Loucy (cell line): ENCODE measurements around the gene PDE4D.

ENCODE experiments used
- H2AFZ ChIP-seq: fragments of 200-600 bp; sonication (generic); 2 replicates; pipeline ENCODE4 v1.6.0; 2016; ENCODE audit warnings: antibody characterized with exemption, mild to moderate bottlenecking, low read length, moderate library complexity
- H3F3A ChIP-seq: fragments of 200-600 bp; 2 replicates; pipeline ENCODE4 v1.6.0; 2016; ENCODE audit warnings: antibody characterized with exemption, low read depth, mild to moderate bottlenecking
- H3K27me3 ChIP-seq: fragments of 200-600 bp; sonication (generic); 2 replicates; pipeline ENCODE4 v1.6.1; 2014; ENCODE audit warnings: low read length, mild to moderate bottlenecking; ENCODE audit not compliant: insufficient read depth, poor library complexity, severe bottlenecking
- H3K36me3 ChIP-seq: fragments of 200-600 bp; sonication (generic); 2 replicates; pipeline ENCODE4 v1.6.1; 2016; ENCODE audit warnings: low read length; ENCODE audit not compliant: insufficient read depth
- H3K4me1 ChIP-seq: fragments of 200-600 bp; sonication (generic); 2 replicates; pipeline ENCODE4 v1.5.1; 2014; ENCODE audit warnings: low read length, mild to moderate bottlenecking; ENCODE audit not compliant: insufficient read depth, poor library complexity, severe bottlenecking
- H3K4me2 ChIP-seq: fragments of 200-600 bp; sonication (generic); 2 replicates; pipeline ENCODE4 v1.6.0; 2014; ENCODE audit warnings: antibody characterized with exemption, low read length, low read depth, mild to moderate bottlenecking; ENCODE audit not compliant: poor library complexity, severe bottlenecking
- H3K4me3 ChIP-seq: fragments of 200-600 bp; sonication (generic); 2 replicates; pipeline ENCODE4 v1.5.1; 2014; ENCODE audit warnings: low read length, mild to moderate bottlenecking, mixed read lengths; ENCODE audit not compliant: poor library complexity, severe bottlenecking
- H3K79me2 ChIP-seq: fragments of 200-600 bp; sonication (generic); 2 replicates; pipeline ENCODE4 v1.6.1; 2014; ENCODE audit warnings: low read length; ENCODE audit not compliant: insufficient read depth
- H3K9ac ChIP-seq: fragments of 200-600 bp; sonication (generic); 2 replicates; pipeline ENCODE4 v1.6.0; 2014; ENCODE audit warnings: mild to moderate bottlenecking, low read depth, low read length, moderate library complexity; ENCODE audit not compliant: poor library complexity, severe bottlenecking
- H3K9me2 ChIP-seq: fragments of 200-600 bp; sonication (generic); replicated peaks from 2 replicates; pipeline ENCODE4 v1.6.1; 2016; ENCODE audit warnings: low read depth, low read length, mixed read lengths
- H3K9me3 ChIP-seq: fragments of 200-600 bp; sonication (generic); 2 replicates; pipeline ENCODE4 v1.6.1; 2014; ENCODE audit warnings: mild to moderate bottlenecking, antibody characterized with exemption, low read length, low read depth; ENCODE audit not compliant: insufficient read depth
- H4K20me1 ChIP-seq: fragments of 200-600 bp; sonication (generic); 2 replicates; pipeline ENCODE4 v1.6.0; 2014; ENCODE audit warnings: antibody characterized with exemption, low read length, mild to moderate bottlenecking; ENCODE audit not compliant: insufficient read depth, poor library complexity, severe bottlenecking
- CTCF ChIP-seq: fragments of 200-600 bp; sonication (generic); conservative IDR thresholded peaks from 2 replicates; pipeline ENCODE4 v1.5.1; 2014; ENCODE audit warnings: mild to moderate bottlenecking, antibody characterized with exemption, low read length
- EZH2phosphoT487 ChIP-seq: fragments of 200-600 bp; IDR thresholded peaks from 2 replicates; pipeline ENCODE4 v1.6.1; 2018; ENCODE audit warnings: antibody characterized with exemption, mild to moderate bottlenecking, moderate library complexity, borderline replicate concordance

Gene PDE4D

GRCh38 chr5:59132131-59132530, 761.4 kb downstream of the PDE4D start:
- TF ChIP-seq EZH2phosphoT487 (no peak), CTCF (no peak)
- no peaks in the 10 kb centered on the region for H3K9me2 ChIP-seq
- no peaks in the 10 kb centered on the region for H3K79me2 ChIP-seq
- no peaks in the 10 kb centered on the region for H3K36me3 ChIP-seq
- H3K4me3 ChIP-seq, result no peak overlapping the region
- no peak overlapping the region for H2AFZ ChIP-seq
- no peaks in the 10 kb centered on the region for H3K9me3 ChIP-seq
- H3F3A ChIP-seq, result no peaks in the 10 kb centered on the region
- no peaks in the 10 kb centered on the region for H3K27me3 ChIP-seq
- H3K4me1 ChIP-seq, result peaks cover 6% of the 10 kb centered on the region
- no peaks in the 10 kb centered on the region for H4K20me1 ChIP-seq
- H3K9ac ChIP-seq, result no peak overlapping the region
- no peak overlapping the region for H3K4me2 ChIP-seq

- Histone ChIP-seq H3K36me3 (no peaks in the 10 kb centered on the region), H3K4me2 (no peak overlapping the region), H3K4me1 (peaks cover 19% of the 10 kb centered on the region), H3K9me2 (no peaks in the 10 kb centered on the region), H2AFZ (no peak overlapping the region), H3K79me2 (no peaks in the 10 kb centered on the region), H3K9me3 (no peaks in the 10 kb centered on the region), H3K27me3 (no peaks in the 10 kb centered on the region), H3K4me3 (no peak overlapping the region), H4K20me1 (no peaks in the 10 kb centered on the region), H3K9ac (no peak overlapping the region), H3F3A (no peaks in the 10 kb centered on the region)
- TF ChIP-seq EZH2phosphoT487 (no peak), CTCF (no peak)
Measured at GRCh38 chr5:59130431-59130830, 763.1 kb downstream of the PDE4D start.

GRCh38 chr5:59128646-59129290, 764.8 kb downstream of the PDE4D start:
- TF ChIP-seq CTCF (no peak), EZH2phosphoT487 (no peak)
- H3K27me3 ChIP-seq, result no peaks in the 10 kb centered on the region
- no peaks in the 10 kb centered on the region for H3K79me2 ChIP-seq
- H3K9me2 ChIP-seq, result no peaks in the 10 kb centered on the region
- no peaks in the 10 kb centered on the region for H4K20me1 ChIP-seq
- H3K36me3 ChIP-seq, result no peaks in the 10 kb centered on the region
- H3K9ac ChIP-seq, result no peak overlapping the region
- no peaks in the 10 kb centered on the region for H3K9me3 ChIP-seq
- no peak overlapping the region for H3K4me3 ChIP-seq
- no peak overlapping the region for H3K4me2 ChIP-seq
- peaks cover 31% of the 10 kb centered on the region for H3K4me1 ChIP-seq
- H2AFZ ChIP-seq, result no peak overlapping the region
- H3F3A ChIP-seq, result no peaks in the 10 kb centered on the region; the same call in 1 of the 2 replicates
